Fibroblast of skin of back (primary cell): ENCODE data around the gene ZNF385B. TPM values are rescaled to one million over a fixed set of nuclear protein-coding genes. Genes with fewer than 3 reads are reported as not detected.
"Not testable (repeated sequence)": the region's sequence is repeated elsewhere in the genome, so short reads cannot be mapped to it uniquely, and the experiment has no call there.

Experiments
- DNase-seq: peaks from one replicate; pipeline ENCODE4 v3.0.0-alpha.2; 2013
- polyA plus RNA-seq, 2 experiments: library from polyadenylated mRNA; unstranded; fragments of 120-200 nt; gene quantifications; one replicate each; pipeline ENCODE4 v1.2.1, GENCODE V29; 2013; ENCODE audit not compliant: insufficient read length in 2 of 2

Gene ZNF385B
- 0.06 TPM for polyA plus RNA-seq (2013, experiment 1 of 2; ENCODE audit: insufficient read length)
- polyA plus RNA-seq (2013, experiment 2 of 2; ENCODE audit: insufficient read length): not detected

GRCh38 chr2:179861416-179862067 lies at the start of gene ZNF385B:
Gene ZNF385B, minus strand, starts transcription at chr2:179861612.
- DNase-seq: peak; percentile 34

GRCh38 chr2:179910735-179911113 lies 49.3 kb upstream of the ZNF385B start:
- no peak for DNase-seq

DNA sequence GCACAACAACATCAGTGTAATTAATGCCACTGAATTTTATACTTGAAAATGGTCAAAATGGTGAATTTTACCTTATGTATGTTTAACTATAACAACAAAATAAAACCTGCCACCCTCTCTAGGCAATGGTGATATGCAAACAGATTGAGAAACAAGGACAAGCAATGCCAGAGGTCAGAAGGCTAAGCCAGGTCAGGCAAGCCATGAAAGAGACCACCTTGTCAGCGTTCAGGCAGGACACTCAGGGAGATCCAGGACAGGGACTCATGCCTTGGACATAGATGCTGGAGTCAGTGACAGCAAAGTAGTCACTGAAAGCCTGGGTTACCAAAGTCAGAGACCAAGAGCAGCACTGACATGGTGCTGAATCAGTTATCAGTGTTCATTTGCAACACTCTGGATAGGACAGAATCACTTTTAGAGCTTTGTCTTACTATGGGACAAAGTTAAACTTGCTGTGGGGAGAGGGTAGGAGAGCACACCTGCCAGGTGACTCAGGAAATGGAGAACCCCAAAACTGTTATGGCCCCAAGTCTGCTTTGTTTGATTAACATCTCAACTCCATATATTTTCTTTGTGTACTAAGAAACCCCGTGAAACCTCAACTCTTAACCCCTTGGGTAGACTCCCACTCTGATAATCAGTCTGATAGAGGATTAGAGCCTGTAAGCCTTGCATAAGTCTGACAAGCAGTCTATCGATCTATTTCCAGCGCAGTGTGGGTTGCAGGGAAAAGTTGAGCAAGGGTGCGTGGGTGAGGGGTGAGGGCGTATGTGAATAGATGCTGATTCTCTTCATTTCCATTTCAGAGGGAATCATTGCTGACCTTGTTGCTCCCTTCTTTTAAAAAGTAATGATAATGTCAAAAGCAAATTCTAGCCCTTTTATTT lies 48.7 kb upstream of the ZNF385B start:
- no peak for DNase-seq

DNA sequence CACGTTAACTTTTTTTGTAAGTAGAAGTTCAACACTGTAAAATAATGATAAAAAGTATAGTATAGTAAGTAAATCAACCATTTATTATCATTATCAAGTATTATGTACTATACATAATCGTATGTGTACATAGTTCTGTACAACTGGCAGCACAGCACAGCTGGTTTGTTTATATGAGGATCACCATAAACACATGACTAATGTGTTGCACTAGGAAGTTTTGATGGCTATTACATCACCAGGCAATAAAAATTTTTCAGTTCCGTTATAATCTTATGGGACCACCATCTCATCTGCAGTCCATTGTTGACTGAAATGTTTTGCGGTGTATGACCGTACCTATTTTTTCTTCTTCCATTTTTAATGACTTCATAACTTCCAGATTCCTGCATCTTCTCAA lies 39.2 kb upstream of the ZNF385B start:
- DNase-seq: no peak

- DNase-seq: no peak
Observed at GRCh38 chr2:179899666-179900065, 38.3 kb upstream of the ZNF385B start.

GRCh38 chr2:179898873-179899272 lies 37.5 kb upstream of the ZNF385B start:
- DNase-seq: peak; percentile 17

DNA sequence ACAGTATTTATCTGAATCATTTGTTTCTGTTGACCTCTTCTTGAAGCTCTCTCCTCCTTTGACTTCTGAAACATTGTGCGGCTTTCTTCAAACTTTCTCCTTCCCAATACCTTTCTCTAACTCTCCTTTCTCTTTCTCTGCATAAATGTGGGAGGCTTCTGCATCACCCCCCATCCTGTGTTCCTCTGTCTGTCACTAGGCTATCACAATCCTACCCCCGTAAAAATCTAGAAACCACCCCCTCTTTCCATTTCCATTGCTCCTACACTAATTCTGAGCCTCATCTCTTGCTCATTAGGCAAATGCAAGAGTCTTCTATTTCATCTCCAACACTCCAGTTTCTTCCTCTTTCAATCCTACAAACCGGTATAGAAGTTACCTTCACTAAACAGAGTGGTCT lies 32.2 kb upstream of the ZNF385B start:
- DNase-seq: no peak

- DNase-seq: no peak
Observed at GRCh38 chr2:179891237-179891636, 29.8 kb upstream of the ZNF385B start.

- DNase-seq: no peak
Observed at GRCh38 chr2:179890666-179891065, 29.3 kb upstream of the ZNF385B start.

DNA sequence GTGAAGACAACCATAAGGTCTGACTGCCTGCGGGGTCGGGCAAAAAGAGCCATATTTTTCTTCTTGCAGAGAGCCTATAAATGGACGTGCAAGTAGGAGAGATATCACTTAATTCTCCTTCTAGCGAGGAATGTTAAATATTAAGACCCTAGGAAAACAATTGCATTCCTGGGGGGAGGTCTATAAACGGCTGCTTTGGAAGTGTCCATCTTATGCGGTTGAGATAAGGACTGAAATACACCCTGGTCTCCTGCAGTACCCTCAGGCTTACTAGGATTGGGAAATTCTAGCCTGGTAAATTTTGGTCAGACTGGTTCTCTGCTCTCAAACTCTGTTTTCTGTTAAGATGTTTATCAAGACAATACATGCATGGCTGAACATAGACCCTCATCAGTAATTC lies 27.2 kb upstream of the ZNF385B start:
- not testable (repeated sequence) for DNase-seq

GRCh38 chr2:179884193-179884592 lies 22.8 kb upstream of the ZNF385B start:
- no peak for DNase-seq

- DNase-seq: no peak
Observed at GRCh38 chr2:179882851-179883806, 21.7 kb upstream of the ZNF385B start.

- no peak for DNase-seq
Observed at GRCh38 chr2:179877601-179878364, 16.4 kb upstream of the ZNF385B start.

- DNase-seq: no peak
Observed at GRCh38 chr2:179876266-179876665, 14.9 kb upstream of the ZNF385B start.

GRCh38 chr2:179875864-179876263 lies 14.5 kb upstream of the ZNF385B start:
- DNase-seq: no peak

DNA sequence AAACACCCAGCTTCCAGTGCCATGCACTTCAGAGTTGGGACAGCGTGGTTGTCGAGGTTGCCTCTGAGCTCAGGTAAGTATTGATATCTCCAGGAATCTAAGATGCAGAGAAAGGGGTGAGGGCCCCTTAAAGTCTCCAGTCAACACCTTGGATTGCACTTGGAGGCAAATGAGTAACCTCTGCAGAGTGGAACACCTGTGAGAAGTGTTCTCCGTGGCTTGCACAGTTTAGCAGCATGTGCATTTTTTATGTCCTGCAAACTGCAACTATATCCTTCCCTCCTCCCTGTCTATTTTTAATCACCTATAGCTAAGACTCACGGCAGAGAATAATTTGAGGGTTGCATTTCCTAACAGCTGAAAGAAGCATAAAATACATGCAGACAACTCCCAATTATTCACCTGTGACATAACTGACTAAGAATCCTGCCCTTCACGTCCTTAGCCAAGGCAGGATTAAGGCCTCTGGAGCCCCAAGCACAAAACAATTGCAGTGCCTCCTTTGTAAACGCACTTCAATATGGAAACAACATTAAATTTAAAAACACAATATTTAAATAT lies 1.6 kb upstream of the ZNF385B start:
- DNase-seq: no peak

DNA sequence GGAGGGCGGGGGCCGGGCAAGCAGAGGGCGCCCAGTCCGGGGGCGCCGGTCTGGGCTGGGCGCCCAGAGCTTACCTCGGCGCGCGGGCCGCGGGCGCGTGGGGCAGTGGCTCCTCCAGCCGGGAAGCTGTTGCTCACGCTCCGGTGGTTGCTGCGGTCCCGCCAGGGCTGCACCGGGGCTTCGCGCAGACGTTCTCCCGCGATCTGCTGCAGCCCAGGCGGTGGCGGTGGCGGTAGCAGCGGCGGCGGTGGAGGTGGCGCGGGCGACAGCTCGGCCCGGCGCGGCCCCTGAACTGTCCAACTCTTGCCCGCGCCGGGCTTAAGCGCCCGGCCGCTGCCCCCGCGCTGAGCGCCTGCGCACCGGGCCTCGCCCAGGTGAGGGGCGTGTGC lies 391 bp downstream of the ZNF385B start:
- peak; percentile 11 for DNase-seq

DNA sequence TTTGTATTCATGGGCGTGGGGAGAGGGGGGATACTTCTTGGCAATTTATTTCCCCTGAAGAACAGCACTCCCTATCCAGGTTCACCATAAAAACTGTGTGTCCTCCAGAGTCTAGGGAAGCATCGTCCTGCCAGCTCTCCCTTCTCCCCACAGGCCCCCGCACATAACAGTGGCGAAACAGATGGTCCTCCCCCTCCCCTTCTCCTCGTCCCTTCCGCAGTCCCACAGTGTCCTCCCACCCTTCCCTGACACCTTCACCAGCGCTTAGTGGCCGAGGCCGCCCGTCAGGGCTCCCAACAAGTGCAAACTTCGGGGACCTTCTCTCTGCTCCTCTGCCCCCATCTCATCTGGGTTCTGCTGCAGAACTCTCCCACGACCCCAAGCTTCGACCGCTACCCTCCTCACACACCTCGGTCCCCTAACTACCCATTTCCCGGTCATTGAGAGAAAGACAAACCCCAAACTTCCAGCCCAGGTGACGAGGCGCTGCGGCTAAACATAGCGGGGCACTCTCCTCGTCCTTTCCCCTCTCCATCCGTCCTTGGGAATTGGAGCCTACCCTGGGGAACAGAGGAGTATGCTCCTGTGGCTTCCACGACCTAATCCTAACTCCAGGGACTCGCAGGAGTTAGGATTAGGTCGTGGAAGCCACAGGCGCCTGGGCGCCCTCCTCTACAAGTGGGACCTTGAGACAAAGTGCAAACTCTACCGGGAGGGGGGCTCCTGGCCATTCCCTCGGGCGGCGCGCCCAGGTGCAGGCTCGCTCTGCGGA lies 971 bp downstream of the ZNF385B start:
- DNase-seq: no peak

GRCh38 chr2:179859523-179859922 lies 1.9 kb downstream of the ZNF385B start:
- DNase-seq: no peak

- DNase-seq: no peak
Observed at GRCh38 chr2:179857236-179857635, 4.2 kb downstream of the ZNF385B start.

GRCh38 chr2:179856205-179856604 lies 5.2 kb downstream of the ZNF385B start:
- DNase-seq: no peak
